GM12872 (cell line): ENCODE data around the gene C10orf143.

Experiments used
- TF ChIP-seq, protein P1 (sequence below): IDR thresholded peaks from 3 replicates; pipeline ENCODE4 v1.5.1; 2011; ENCODE audit warnings: low read depth, mild to moderate bottlenecking, low read length, moderate library complexity; ENCODE audit not compliant: insufficient read depth

C10orf143 gene

GRCh38 chr10:130042381-130042780, 68.2 kb downstream of the C10orf143 start:
- TF ChIP-seq, protein P1, sequence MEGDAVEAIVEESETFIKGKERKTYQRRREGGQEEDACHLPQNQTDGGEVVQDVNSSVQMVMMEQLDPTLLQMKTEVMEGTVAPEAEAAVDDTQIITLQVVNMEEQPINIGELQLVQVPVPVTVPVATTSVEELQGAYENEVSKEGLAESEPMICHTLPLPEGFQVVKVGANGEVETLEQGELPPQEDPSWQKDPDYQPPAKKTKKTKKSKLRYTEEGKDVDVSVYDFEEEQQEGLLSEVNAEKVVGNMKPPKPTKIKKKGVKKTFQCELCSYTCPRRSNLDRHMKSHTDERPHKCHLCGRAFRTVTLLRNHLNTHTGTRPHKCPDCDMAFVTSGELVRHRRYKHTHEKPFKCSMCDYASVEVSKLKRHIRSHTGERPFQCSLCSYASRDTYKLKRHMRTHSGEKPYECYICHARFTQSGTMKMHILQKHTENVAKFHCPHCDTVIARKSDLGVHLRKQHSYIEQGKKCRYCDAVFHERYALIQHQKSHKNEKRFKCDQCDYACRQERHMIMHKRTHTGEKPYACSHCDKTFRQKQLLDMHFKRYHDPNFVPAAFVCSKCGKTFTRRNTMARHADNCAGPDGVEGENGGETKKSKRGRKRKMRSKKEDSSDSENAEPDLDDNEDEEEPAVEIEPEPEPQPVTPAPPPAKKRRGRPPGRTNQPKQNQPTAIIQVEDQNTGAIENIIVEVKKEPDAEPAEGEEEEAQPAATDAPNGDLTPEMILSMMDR: no peak

- TF ChIP-seq, protein P1: no peak
Observed at GRCh38 chr10:130041451-130042371, 68.9 kb downstream of the C10orf143 start.

- TF ChIP-seq, protein P1: no peak
Observed at GRCh38 chr10:130040817-130041330, 69.8 kb downstream of the C10orf143 start.

DNA sequence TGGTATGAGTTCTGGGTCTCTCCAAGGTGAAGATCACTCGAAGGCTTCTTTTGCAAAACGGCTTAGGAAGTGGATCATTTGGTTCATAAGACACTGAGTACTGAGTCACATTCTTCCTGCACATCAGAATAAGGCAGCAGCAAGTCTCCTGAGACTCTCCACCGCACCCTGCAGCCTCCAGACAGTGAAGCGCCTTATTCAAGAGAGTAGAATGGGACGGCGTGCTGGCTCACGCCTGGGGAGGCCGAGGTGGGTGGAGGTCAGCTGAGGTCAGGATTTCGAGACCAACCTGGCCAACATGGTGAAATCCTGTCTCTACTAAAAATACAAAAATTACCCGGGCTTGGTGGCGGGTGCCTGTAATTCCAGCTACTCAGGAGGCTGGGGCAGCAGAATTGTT, 70.3 kb downstream of the C10orf143 start:
- TF ChIP-seq, protein P1: no peak

- TF ChIP-seq, protein P1: no peak
Observed at GRCh38 chr10:130039141-130039540, 71.5 kb downstream of the C10orf143 start.

DNA sequence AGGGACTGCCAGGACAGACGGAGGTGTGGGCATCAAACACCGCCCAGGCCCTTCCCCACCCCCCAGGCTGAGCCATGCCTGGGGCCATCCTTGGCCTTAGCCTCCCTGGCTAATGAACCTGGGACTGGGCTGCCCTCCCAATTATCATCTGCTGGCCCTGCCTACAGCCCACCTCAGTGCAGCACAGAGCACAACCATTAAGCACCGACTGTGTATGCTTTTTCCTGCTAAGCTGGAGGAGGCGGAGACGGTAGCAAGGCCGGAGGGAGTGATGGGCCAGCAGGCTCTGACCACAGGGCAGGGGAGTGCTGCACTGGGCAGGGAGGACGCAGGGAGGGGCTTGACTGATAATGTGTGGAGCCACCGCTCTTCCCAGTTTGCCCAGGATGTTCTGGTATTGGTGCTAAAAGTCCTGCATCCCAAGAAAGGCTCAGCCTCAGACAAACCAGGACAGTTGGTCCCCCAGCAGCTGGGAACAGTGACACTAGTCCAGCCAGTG, 72.0 kb downstream of the C10orf143 start:
- TF ChIP-seq, protein P1: no peak

DNA sequence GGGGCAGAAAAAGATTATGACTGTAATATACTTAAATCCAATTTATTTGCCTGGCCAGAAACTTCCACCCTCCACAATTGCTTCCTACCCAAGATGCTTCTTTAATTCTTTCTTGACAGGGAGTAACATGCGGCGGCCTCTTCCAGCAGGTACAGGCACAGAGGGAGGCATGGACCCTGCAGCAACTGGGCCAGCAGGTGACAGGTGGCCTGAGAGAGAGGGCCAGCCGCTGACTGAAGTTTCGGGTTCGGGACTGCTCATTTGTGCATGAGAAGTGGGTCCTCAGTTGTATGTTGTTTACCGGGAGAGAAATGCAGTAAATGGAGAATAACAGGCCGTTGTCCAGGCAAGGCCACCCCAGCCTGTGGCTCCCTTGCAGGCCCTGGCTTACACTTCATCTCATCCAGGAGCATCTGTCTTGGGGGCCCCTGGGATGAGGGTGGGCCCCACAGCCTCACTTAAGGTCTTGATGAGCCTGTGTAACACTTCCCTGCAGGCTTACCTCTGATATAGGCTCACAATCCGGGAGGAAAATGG, 72.5 kb downstream of the C10orf143 start:
- TF ChIP-seq, protein P1: no peak
